Erythroblast (primary cell): ENCODE data around the gene XRCC4.

ENCODE experiments used
- GATA1 ChIP-seq: IDR thresholded peaks from 2 replicates; pipeline ENCODE4 v1.6.1; 2011; ENCODE audit warnings: low read depth, mild to moderate bottlenecking, control low read depth, low read length, moderate library complexity
- POLR2A ChIP-seq: IDR thresholded peaks from 2 replicates; pipeline ENCODE4 v1.6.1; 2011; ENCODE audit warnings: mild to moderate bottlenecking, low read length

DNA sequence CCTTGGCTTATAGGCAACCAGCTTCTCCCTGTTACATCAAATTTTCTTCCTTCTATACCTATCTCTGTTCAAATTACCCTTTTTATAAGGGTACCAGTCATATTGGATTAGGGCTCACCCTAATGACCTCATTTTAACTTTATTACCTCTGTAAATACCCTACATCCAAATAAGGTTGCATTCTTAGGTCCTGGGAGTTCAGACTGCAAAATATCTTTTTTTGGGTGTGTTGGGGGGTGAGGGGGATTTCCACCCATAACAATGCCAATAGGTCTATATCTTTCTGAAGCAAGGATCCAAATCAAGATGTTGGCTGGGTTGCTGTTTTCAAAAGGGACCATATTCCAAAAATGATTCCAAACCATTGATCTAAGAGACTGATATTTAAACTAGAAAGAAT, 141.7 kb downstream of the XRCC4 start:
- TF ChIP-seq POLR2A = no peak
- no peak for TF ChIP-seq GATA1
